Calu3 (cell line): Measurements from ENCODE around the gene SRCIN1. TPM values are rescaled to one million over a fixed set of nuclear protein-coding genes. Genes with fewer than 3 reads are reported as not detected.
"Not testable (repeated sequence)": the region's sequence is repeated elsewhere in the genome, so short reads cannot be mapped to it uniquely, and the experiment has no call there.

ENCODE experiments used
- BruUV-seq: library from RNA; stranded (reverse); fragments of 400-500 nt; replicated peaks from 2 replicates; lab custom pipeline; 2021; lab: Mats Ljungman, UMichigan
- CTCF ChIA-PET: fragments of 300-600 bp; sonication (Branson Sonifier 250); formaldehyde crosslinking; loops from one replicate; lab custom pipeline; 2022; ENCODE audit warnings: antibody characterized with exemption; lab: Charles Lee
- DNase-seq: peaks from one replicate; pipeline ENCODE4 v3.0.0; 2022
- H3K27ac Mint-ChIP-seq: one replicate; pipeline ENCODE4 v1.8.0; 2022; ENCODE audit warnings: mixed read lengths; ENCODE audit not compliant: unreplicated experiment
- H3K27me3 Mint-ChIP-seq: one replicate; pipeline ENCODE4 v1.8.0; 2022; ENCODE audit warnings: mixed read lengths; ENCODE audit not compliant: unreplicated experiment
- H3K36me3 Mint-ChIP-seq: one replicate; pipeline ENCODE4 v1.8.0; 2022; ENCODE audit warnings: mild to moderate bottlenecking, moderate library complexity, mixed read lengths; ENCODE audit not compliant: insufficient read depth, unreplicated experiment
- H3K4me1 Mint-ChIP-seq: one replicate; pipeline ENCODE4 v1.8.0; 2022; ENCODE audit warnings: mild to moderate bottlenecking, low read depth, mixed read lengths; ENCODE audit not compliant: unreplicated experiment
- H3K4me3 Mint-ChIP-seq: one replicate; pipeline ENCODE4 v1.8.0; 2022; ENCODE audit warnings: mild to moderate bottlenecking, low read depth, moderate library complexity, mixed read lengths; ENCODE audit not compliant: unreplicated experiment
- H3K9me3 Mint-ChIP-seq: one replicate; pipeline ENCODE4 v1.8.0; 2022; ENCODE audit warnings: low read depth, mixed read lengths; ENCODE audit not compliant: unreplicated experiment
- CTCF ChIP-seq: fragments of 200-600 bp; IDR thresholded peaks from one replicate; pipeline ENCODE4 v1.8.0; 2022; ENCODE audit warnings: antibody characterized with exemption; ENCODE audit not compliant: unreplicated experiment
- intact Hi-C: fragments of 100-400 bp; cut with micrococcal nuclease; formaldehyde crosslinking; loops from one replicate; pipeline ENCODE4 v1.10.0; 2022; ENCODE audit not compliant: unreplicated experiment
- total RNA-seq: library from RNA; stranded (reverse); gene quantifications from 2 replicates; pipeline ENCODE4 v1.2.3, GENCODE V29; 2022

SRCIN1 gene
- total RNA-seq, 1 experiment from 2014 or later: 46.7 TPM

- Mint-ChIP-seq H3K4me1 (no peaks in the 10 kb centered on the region), H3K36me3 (peaks cover 4% of the 10 kb centered on the region), H3K4me3 (no peak overlapping the region), H3K27me3 (peaks cover 13% of the 10 kb centered on the region), H3K9me3 (no peaks in the 10 kb centered on the region), H3K27ac (no peak overlapping the region)
- BruUV-seq: no TSS peak
- CTCF ChIA-PET: interaction anchor here (1.0 to 2.5 kb wide), 4 partner anchors 11 to 205 kb away, joined by 3 to 10 read pairs (median 4); no protein-coding TSS in a partner anchor
- TF ChIP-seq CTCF: no peak
- peak; percentile 61 for DNase-seq
- intact Hi-C loops: no loop called here
Observed at GRCh38 chr17:38628441-38628840, 22.7 kb upstream of the SRCIN1 start.

GRCh38 chr17:38627957-38628356 is 22.2 kb upstream of the SRCIN1 start:
- no TSS peak for BruUV-seq
- Mint-ChIP-seq H3K4me1 (no peaks in the 10 kb centered on the region), H3K27ac (no peak overlapping the region), H3K4me3 (no peak overlapping the region), H3K27me3 (peaks cover 16% of the 10 kb centered on the region), H3K36me3 (peaks cover 4% of the 10 kb centered on the region), H3K9me3 (no peaks in the 10 kb centered on the region)
- CTCF ChIA-PET: interaction anchor here (1.0 to 2.5 kb wide), 5 partner anchors 10 to 204 kb away, joined by 3 to 10 read pairs (median 3); no protein-coding TSS in a partner anchor
- no peak for TF ChIP-seq CTCF
- no peak for DNase-seq
- intact Hi-C loops: no loop called here

- not testable (repeated sequence) for H3K36me3 Mint-ChIP-seq, H3K9me3 Mint-ChIP-seq, H3K4me3 Mint-ChIP-seq
Observed at GRCh38 chr17:38626606-38627226, 21.0 kb upstream of the SRCIN1 start.

GRCh38 chr17:38625482-38625881 is 19.7 kb upstream of the SRCIN1 start:
- Mint-ChIP-seq H3K4me1 (no peaks in the 10 kb centered on the region), H3K9me3 (no peaks in the 10 kb centered on the region), H3K4me3 (no peak overlapping the region), H3K36me3 (peaks cover 4% of the 10 kb centered on the region), H3K27me3 (peaks cover 40% of the 10 kb centered on the region), H3K27ac (no peak overlapping the region)
- intact Hi-C loops: no loop called here
- BruUV-seq: no TSS peak
- no peak for DNase-seq
- no peak for TF ChIP-seq CTCF
- CTCF ChIA-PET: interaction anchor here (0.8 to 1.5 kb wide), 3 partner anchors 11 to 41 kb away, joined by 3 read pairs; no protein-coding TSS in a partner anchor

More at GRCh38 chr17:38626606-38627226, 21.0 kb upstream of the SRCIN1 start:
- H3K4me1 Mint-ChIP-seq, DNase-seq, intact Hi-C loops, H3K27ac Mint-ChIP-seq, BruUV-seq: not testable (repeated sequence)
- peaks cover 28% of the 10 kb centered on the region for H3K27me3 Mint-ChIP-seq
- CTCF ChIA-PET: interaction anchor here (1.0 to 1.1 kb wide), 2 partner anchors 20 to 43 kb away, joined by 3 read pairs; no protein-coding TSS in a partner anchor

GRCh38 chr17:38624782-38625355 is 19.1 kb upstream of the SRCIN1 start:
- H3K4me3 Mint-ChIP-seq, BruUV-seq, H3K9me3 Mint-ChIP-seq, H3K36me3 Mint-ChIP-seq, H3K4me1 Mint-ChIP-seq, H3K27ac Mint-ChIP-seq, DNase-seq, intact Hi-C loops: not testable (repeated sequence)
- CTCF ChIA-PET: interaction anchor here (0.6 to 1.5 kb wide), 4 partner anchors 11 to 67 kb away, joined by 3 to 4 read pairs (median 4); no protein-coding TSS in a partner anchor
- H3K27me3 Mint-ChIP-seq: peaks cover 47% of the 10 kb centered on the region
